Stimulated activated naive CD8-positive, alpha-beta T cell treated with anti-CD3 and anti-CD28 coated beads, Interleukin-15, Interleukin-2, amounts not matched to agents 100 U/mL and 50 U/mL, for 24 hours (primary cell): ENCODE measurements around the gene RAC2.

Source experiments
- ATAC-seq: fragments of 150-1000 bp; cut with Tn5 transposase; one replicate; pipeline ENCODE4 v1.10.0; 2021
- DNase-seq: peaks from one replicate; pipeline ENCODE4 v3.0.0; 2021

RAC2 gene

GRCh38 chr22:37275622-37276021, 31.6 kb upstream of the RAC2 start:
- DNase-seq (peak; percentile 63), ATAC-seq (peak; percentile 64)

- DNase-seq = no peak
- no peak for ATAC-seq
These were observed 31.1 kb upstream of the RAC2 start for GRCh38 chr22:37275134-37275533.

GRCh38 chr22:37274380-37274862, 30.4 kb upstream of the RAC2 start:
- no peak for DNase-seq
- no peak for ATAC-seq

- no peak for DNase-seq
- ATAC-seq = no peak
These were observed 29.8 kb upstream of the RAC2 start for GRCh38 chr22:37273846-37274225.

- DNase-seq = peak; percentile 36
- ATAC-seq = peak; percentile 83
These were observed 29.2 kb upstream of the RAC2 start for GRCh38 chr22:37273126-37273845.

- ATAC-seq = no peak
- DNase-seq = no peak
These were observed 27.0 kb upstream of the RAC2 start for GRCh38 chr22:37270928-37271650.

GRCh38 chr22:37269936-37270678, 26.0 kb upstream of the RAC2 start:
- ATAC-seq = no peak
- DNase-seq = no peak

GRCh38 chr22:37267661-37268413, 23.8 kb upstream of the RAC2 start:
- DNase-seq (no peak), ATAC-seq (no peak)

GRCh38 chr22:37267135-37267587, 23.1 kb upstream of the RAC2 start:
- peak; percentile 80 for DNase-seq
- peak; percentile 83 for ATAC-seq

GRCh38 chr22:37266581-37267134, 22.6 kb upstream of the RAC2 start:
- ATAC-seq = no peak
- DNase-seq = no peak

- DNase-seq = no peak
- no peak for ATAC-seq
These were observed 20.2 kb upstream of the RAC2 start for GRCh38 chr22:37263966-37264887.

- DNase-seq (no peak), ATAC-seq (no peak)
These were observed 18.3 kb upstream of the RAC2 start for GRCh38 chr22:37262346-37262745.

- ATAC-seq = peak; percentile 64
- DNase-seq = peak; percentile 68
These were observed 16.9 kb upstream of the RAC2 start for GRCh38 chr22:37260901-37261336.

GRCh38 chr22:37260155-37260795, 16.2 kb upstream of the RAC2 start:
- no peak for ATAC-seq
- DNase-seq = no peak

- no peak for ATAC-seq
- no peak for DNase-seq
These were observed 15.5 kb upstream of the RAC2 start for GRCh38 chr22:37259540-37260029.

GRCh38 chr22:37258753-37259401, 14.8 kb upstream of the RAC2 start:
- no peak for DNase-seq
- no peak for ATAC-seq

- DNase-seq (no peak), ATAC-seq (no peak)
These were observed 14.1 kb upstream of the RAC2 start for GRCh38 chr22:37258005-37258752.

GRCh38 chr22:37256075-37256726, 12.1 kb upstream of the RAC2 start:
- ATAC-seq (no peak), DNase-seq (no peak)
